Activated T-cell treated with anti-CD3 and anti-CD28 coated beads for 48 hours (primary cell): Measurements from ENCODE around the gene ABCD3.

Experiments used
- DNase-seq: peaks from one replicate; pipeline ENCODE4 v3.0.0-alpha.2; 2020; ENCODE audit warnings: low read depth

Gene ABCD3

DNA sequence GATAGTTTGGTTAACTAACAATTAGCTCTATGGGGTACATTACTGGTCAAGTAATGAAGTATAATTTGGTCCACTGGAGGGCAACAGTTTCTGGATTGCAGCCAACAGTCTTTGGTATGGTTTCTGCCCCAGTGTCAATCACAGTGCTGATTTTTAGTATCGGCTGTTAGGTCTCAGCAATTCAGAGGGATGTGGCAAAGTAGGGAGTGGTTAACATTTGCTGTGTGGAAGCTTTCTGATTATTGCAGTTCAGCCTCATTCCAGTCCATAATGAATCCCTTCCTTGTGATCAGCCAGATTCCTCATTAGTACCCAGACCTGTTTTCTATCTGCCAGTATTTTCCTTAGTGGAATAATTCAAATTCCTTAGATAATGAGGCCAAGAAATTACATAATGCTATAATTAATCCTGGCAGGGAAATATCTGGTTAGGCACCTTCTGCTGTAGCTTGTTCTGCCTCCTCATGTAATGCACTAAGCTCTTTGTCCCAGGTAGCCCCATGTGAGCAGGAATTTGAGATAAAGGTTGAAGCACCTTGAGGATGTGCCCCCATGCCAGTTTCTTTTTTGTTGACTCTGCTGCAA lies 109.3 kb downstream of the ABCD3 start:
- no peak for DNase-seq

DNA sequence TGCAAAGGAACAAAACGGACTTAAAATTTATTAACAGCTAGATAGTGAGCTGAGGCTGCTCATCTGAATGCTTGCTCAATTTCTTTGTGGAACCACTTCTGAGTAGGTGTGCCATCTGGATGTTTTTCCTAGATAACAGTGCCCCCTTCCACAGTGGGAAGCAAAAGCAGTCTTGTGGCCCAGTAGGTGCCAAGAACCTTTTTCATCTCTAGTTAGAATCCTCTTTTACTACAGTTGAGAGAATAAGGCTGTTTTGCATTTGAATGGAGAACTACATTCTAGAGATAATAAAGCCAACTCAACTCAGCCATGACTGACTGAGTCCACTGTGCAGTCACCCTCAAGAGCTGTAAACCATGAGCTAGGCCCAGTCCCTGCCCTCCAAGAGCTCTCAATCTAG lies 110.1 kb downstream of the ABCD3 start:
- DNase-seq: no peak

DNA sequence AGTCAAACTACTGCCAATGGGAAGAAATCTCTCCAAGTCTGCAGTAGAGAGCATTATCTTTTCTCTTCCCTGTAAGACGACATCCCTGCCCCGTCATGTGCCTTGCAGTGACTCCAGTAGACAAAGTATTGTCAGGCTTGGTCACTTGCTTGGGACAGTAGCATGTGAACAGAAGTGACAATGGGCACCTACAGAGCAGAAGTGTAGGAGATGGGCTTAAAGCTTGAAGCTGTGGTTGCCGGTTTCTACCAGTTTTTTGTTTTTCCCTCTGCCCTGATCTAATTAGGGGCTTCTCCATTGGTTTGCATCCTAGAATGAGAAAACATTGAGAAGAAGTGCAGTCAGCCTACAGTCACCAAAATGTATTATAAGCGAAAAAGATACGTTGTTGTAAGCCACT lies 110.6 kb downstream of the ABCD3 start:
- DNase-seq: no peak

DNA sequence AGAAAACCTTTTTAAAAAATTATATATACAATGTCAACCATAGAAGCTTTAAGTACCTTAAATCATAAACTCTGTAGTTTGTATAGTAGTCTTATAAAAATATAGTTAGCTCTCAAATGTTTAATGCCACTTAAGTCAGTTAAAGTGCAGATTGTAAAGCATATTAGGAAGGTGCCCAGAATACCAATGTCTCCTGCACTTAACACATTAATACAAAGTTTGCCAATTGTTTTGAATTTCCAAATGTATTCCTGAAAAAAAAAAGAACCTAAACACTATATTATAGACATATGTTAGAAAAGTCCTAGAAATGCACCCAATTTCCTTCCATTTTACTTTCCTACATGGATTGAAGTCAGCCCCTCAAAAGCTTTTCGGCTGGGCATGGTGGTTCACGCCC lies 111.2 kb downstream of the ABCD3 start:
- no peak for DNase-seq

DNA sequence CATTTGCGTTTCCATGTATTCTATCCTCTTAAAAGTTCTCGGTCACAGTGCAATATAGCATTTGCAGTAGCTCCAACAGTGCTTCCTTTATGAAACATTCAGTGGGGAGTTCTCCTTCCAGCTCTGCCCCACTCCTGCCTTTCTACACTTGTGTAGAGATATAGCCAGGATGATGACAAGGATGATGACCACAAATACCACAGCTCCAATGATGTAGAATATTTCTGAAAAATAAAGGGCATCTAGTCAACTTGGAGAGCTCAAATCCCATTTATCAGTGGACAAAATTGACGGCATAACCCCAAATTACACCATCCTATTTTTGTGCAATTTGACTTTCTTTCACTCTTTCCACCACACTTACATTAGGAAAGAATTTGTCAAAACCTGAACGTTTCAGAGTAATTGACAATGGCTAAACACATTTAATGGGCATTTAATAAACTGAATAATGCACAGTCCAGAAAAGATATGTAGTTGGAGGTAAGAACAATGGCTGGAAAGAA lies 112.2 kb downstream of the ABCD3 start:
- DNase-seq: no peak

DNA sequence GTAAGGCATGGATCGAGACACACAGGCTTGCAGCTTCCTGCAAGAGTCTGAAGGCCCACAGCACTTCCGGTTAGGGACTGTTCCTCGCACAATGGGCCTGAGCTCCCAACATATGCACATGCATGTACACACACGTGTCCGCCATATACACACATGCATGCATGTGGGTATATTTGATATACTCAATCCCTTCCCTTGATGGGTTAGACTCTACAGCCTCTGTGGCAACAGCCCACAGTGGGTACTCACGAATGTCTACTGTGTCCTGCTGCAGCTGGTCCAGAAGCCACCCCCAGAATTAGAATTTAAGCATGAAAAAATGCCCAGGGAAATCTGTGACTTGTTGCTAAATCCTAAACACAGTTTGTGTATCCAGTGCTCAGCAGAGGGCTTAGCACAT lies 113.5 kb downstream of the ABCD3 start:
- DNase-seq: no peak

DNA sequence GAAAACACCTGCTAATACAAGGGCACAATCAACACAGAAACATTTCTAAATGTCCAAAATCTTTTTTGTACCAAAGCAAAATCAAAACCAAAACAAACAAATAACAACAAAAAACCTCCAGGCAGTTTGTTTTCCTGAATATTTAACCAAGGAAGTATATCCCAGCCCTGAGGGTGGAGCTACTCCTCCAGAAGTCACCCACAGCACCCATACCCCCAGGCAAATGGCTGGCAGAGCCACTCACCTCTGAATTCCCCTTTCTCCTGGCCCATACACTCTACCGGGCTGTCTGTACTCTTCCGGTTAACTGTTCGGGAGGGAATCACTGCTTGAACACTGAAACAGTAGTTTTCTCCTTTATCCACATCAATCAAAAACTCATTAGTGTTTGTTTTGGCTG lies 113.9 kb downstream of the ABCD3 start:
- DNase-seq: no peak

DNA sequence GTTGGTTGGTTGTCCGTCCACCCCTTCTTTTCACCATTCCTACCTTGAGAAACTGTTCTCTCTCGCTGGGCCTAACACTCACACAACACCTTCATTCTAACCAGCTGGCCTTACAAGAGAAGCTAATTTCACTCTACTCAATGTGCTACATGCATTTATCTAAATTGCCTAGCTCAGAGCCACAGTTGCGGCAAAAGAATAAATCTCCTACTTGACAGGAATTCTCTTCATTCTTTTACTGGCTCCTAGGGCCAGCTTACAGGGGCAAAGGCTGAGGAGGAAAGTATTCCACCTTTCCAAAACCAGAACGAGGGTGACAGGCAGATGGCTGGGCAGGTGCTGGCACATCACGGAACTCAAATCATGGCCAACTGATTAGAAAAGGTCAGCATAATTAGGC lies 116.9 kb downstream of the ABCD3 start:
- DNase-seq: no peak

DNA sequence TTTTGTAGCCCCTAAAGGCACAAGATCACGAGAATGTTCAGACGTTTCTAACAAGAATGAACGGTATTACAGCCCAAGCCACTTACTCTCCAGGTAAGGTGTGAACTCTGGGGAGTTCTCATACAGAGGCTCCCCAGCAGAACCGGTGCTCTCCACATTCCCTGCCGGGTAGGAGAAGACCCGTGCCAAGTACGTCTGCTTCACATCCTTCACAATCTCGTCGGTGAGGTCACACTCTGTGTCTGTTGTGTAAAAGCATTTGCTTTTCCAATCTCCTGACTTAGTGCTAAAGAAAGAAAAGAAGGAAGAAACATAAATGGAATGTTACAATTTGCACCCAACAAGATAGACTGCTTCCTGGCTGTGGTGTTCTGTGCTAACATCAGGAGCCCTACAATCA lies 117.7 kb downstream of the ABCD3 start:
- no peak for DNase-seq

DNA sequence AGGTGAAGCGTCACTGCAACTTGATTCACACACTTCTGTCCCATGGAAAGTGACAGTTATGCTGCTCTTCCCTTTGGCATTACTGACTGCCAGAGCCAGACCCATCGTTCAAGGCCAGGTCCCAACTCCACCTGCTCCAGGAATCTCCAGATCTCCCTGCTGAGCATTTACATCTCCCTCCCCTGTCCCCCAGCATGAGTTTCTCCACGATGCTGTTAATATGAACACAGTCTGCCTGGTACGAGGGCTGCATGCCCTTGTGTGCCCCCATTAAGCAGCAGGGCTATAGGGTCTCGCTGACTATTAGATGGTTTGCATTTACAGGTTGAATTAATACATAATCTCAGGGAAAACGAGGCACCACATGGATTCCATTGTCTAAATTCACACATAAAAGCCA lies 119.1 kb downstream of the ABCD3 start:
- no peak for DNase-seq

DNA sequence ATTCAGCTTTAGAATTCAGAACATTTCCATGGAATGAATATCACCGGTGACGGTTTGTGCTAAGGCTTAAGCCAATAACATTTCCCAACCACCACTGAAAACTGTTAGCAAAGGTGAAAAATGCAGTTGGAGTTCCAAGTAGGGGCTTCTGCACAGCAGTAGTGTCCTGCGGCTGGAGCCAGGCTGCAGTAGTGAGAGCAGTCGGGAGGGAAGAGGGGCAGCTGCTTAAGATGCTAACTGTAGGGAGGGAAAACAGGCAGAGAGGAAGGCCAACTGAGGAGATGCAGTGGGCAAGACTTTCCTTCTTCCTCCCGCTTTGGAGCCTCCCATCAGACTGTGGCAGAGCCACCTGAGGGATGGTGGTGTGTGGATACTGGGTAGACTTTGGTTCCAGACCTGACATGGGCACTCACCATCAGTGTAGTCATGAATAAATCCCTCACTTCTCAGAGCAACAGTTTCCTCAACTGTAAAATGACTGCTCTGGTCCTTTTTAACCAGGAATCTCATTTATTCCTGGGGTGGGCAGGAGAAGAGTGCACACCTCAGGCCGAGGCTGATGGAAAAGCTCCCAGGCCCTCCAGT lies 120.1 kb downstream of the ABCD3 start:
- DNase-seq: no peak

DNA sequence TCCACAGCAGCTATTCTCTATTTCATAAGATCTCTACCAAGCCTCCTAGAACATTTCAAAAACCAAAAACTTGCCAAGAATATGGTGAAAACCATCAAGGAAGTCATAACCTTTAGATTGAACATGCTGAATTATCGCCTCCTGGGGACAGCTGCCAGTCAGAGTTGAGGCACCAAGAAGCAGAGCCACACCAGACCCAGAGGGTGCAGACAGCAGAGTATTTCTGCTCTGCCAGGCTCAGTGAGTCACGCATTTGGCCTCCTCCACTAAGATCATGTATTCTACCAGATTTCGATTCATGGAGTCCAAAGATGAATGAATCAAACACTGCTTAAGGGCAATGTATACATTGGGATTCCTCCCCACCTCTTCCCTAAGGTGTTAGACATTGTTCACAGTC lies 121.3 kb downstream of the ABCD3 start:
- no peak for DNase-seq

DNA sequence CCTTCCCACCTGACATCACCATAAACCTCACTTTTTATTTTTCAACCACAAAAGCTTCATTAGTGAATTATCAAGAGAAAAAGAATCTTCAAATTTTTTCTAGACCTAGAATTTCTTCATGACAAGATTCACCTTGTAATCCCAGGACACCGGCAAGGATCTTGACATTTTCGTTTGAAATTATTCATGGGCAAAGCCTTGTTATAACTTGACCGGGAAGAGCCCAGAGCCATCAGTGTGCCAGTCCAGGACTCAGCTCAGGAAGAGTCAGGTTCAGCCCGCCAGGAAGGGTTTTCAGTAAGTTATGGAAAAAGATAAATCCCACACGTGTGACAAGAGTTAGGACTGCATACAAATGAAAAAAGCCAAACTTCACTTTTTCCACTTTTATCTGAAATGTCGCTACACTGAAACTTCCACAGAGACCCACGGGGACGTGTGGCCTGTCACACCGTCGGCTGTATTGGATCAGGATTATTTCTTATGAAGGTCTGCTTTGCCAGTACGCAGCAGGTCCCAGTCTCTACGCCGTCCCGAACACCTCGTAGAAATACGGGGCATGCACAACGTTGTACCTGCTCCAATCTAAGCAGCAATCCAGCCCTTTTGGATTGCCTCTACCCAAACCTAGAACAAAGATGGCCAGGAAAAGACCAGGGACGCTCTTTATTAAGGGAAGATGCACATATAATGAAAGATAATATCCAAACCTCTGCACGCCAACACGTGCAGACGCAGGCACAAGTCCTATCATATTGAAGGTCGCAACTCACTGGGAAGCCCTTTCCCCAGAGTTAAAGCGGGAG lies 122.5 kb downstream of the ABCD3 start:
- no peak for DNase-seq

DNA sequence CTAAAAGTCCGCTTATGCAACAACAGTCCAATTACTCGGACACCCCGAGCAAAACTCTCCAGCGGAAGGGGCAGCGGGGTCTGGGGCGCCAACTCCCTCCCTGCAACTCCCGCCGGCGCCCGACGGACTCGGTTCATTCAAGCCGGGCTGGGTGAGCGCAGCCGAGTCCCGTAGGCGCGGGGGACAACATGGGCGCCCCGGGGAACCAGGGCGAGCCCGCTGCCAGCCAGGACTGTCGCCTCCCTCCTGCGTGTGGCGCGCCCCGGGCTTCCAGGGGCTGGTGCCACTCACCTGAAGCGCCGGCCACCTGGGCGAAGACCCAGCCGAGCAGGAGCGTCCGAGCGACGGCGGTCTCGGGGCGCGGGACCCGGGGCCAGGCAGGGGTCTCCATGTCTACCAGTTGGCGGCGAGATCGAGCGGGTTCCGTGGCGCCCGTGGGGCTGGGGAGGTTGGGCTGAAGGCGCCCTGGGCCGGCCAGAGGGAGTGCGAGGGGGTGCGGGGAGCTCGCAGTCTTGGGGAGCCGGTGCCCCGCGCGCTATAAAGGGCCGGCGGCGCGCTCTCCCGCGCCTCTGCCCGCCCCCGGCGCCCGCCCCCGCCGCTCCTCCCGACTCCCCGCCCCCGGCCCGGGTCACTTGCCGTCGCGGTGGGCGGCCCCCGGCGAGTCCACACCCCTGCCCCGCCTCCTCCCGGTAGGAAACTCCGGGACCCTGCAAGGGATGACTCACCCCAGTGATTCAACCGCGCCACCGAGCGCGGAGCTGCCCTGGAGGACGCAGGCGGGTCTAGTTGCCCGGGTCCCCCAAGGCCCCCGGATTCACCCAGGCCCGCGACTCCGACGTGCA lies 123.3 kb downstream of the ABCD3 start, which contains the start of gene F3:
F3 (minus strand) TSS at position 514 of the 842 bp plus-strand sequence; CDS start at position 391, 123 bp downstream.
- DNase-seq: peak; percentile 76

DNA sequence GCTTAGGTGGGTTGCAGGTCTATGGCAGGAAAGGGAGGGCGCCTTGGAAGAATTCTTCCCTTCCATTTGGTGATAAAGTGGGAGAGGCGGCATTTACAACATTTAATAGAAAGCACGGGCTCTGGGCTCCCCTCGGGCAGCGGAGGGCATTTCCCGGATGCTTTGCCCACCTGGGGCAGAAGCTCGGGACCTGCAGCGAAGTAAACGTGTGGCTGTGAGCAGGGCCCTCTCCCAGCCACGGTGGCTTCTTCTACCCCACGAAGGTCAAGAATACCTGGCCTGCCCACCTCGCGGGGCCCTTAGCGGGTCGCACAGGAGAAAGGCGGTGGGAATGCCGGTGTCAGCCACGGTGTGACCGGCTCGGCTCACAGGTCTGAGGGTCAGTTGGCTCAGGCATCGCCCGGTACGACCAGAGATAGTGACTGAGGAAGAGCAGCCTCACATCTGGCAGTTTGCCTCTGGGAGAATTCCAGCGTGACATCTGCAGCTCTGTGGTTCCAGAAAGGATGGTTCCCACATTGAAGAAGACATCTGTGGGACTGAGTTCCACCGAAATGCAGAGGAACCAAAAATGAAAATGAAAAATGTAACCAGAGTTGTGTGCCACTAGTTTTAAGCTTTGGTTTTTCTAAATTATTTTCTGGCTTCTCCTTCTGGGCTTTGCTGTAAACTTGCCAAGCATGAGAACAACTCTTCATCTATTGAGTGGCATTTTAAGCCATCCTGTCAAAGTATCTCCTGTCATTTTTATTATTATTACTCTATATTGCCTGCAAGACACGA lies 124.1 kb downstream of the ABCD3 start:
- DNase-seq: no peak

DNA sequence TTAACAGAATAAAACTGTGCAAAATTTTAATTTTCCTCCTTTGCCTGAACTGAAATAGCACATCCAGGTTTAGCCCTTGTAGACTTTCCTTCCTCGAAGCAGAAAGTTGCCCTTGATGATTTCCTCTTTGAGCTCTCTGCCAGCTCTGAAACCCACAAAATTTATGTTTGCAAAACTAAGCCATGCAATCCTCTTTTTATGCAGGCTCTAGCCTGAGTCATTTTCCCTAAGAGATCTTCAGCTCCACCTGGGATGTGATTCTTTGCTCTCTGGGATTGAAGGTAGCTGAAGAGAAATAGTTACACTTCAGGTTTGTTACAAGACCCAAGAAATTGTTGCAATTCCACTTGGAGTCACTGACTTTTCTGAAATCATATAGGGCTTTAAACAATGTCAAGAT lies 124.8 kb downstream of the ABCD3 start:
- DNase-seq: no peak

DNA sequence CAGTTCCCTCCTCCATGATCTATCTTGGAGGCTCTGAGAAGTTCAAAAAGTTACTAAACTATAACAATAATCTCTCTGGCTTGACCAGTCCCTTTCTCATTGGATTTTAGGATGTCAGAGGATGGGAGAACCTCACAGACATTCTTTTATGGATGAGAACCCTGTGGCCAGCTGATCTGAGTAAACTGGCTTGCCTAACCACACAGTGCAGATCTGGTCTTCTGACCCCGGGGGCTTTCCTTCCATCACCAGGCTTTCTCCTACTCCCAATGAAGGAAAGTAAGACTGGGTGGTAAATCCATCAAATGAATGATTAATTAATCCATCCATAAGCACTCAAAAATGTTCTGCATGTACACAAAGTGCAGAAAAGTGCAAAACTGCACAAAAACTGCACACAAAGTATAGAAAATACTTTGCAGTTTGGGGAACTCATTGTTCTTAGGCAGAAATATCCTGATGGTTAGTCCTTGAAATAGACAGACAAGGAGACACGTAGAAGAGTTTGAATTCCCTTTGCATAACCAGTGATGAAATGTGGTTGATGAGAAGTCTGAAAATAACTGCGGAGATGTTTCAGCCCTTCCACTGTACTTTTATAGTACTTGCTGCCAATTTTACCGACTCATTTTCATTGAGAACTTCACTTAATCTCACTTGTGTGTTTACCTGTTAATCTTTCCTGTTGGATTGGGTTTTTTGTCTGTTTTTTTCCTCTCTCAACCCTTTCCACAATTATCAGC lies 125.9 kb downstream of the ABCD3 start:
- no peak for DNase-seq

DNA sequence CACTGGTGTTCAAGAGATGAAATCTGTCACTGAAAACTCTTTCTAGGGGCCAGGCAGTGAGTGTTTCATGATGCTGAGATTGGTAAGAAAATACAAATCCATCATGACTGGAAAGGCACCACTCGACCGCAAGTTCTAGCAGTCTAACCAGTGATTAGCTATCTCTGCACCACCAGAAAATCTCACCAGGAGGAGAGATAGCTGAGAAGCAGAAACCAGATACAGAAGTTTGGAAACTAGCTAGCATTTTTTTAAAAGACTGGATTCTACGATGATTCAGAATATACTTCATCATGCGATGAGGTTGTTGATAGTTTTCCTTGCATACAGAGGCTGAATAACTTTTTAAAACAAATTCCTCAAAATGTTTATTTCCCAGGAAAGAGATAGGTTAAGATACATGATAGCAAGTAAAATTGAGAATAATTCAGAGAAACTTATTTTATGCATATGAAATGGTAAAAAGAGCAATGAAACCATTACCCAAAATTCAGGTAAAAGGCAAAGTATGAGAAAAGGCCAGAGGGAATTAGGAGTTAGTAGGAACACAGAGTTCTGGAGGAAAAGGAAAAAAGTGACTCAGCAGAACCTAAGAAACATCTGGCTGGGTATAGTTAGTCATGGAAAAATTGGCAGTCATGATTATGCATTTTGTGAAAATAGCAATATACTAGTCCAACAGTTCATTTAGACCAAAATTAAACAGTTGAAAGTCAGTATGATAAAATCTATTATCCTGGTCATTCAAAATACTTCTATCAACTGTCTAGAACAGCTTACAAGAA lies 126.7 kb downstream of the ABCD3 start:
- no peak for DNase-seq

DNA sequence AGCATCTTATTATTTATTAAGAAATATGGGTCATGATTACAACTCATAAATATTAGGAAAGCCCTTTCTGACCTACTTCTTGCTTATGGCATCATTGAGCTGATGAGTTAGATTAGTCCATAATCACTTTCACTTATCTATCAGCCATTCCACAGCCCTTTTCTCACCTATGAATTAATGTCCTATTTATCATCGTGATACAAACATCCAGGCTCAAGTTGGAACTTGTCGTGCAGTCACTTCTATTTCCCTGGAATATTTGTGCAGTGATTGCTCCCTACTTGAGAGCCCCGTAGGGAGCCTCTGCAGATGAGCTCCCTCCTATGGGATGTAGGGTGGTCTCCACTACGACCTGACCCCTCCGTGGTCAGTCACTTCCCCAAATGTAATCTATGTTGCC lies 131.5 kb downstream of the ABCD3 start:
- no peak for DNase-seq

DNA sequence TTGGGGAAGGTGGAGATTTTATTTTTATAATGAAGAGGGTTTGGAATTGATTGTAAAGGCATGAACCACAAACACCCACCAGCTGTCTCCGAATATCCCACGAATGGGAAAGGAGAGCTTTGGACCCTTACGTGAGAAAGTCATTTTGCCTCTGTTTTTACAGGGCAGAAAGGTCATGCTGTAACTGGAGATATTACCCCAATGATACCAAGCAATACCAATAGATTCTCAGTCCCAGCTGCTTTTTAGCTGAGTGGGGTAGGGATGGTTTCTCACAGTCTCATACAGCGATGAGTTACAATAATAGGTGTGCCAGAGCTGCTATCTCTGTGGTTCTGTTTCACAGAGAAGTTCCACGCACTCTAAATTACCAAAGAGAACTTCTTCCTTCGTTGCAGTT lies 132.2 kb downstream of the ABCD3 start:
- DNase-seq: no peak
